Endothelial cell of umbilical vein (primary cell): ENCODE measurements around the gene CAMK2B. TPM values are rescaled to one million over a fixed set of nuclear protein-coding genes. Genes with fewer than 3 reads are reported as not detected.

Experiments
- BruUV-seq: library from RNA; stranded (reverse); fragments of 400-500 nt; replicated peaks from 2 replicates; lab custom pipeline; 2021; lab: Mats Ljungman, UMichigan
- CTCF ChIA-PET: fragments of 300-600, 350-600 bp; sonication (Branson Sonifier 250); formaldehyde crosslinking; loops from one replicate; lab custom pipeline; 2021; ENCODE audit warnings: antibody characterized with exemption, inconsistent platforms; lab: Charles Lee
- POLR2A ChIA-PET: fragments of 300-600, 350-600 bp; sonication (Branson Sonifier 250); formaldehyde crosslinking; loops from one replicate; lab custom pipeline; 2021; ENCODE audit warnings: antibody characterized with exemption, inconsistent platforms; lab: Charles Lee
- DNase-seq: peaks from one replicate; pipeline ENCODE4 v3.0.0-alpha.2; 2011; ENCODE audit warnings: low read depth, low spot score
- FAIRE-seq: peaks from 2 replicates; lab custom pipeline; 2011; peaks lifted over from hg19 to GRCh38; lab: Jason Lieb, UNC
- H2AFZ ChIP-seq: 2 replicates; pipeline ENCODE4 v1.6.0; 2012; ENCODE audit warnings: low read depth, low read length, control low read depth, inconsistent platforms
- H3K27ac ChIP-seq: 2 replicates; pipeline ENCODE4 v1.5.1; 2011; ENCODE audit warnings: low read depth, mild to moderate bottlenecking, control low read depth, low read length, moderate library complexity; ENCODE audit not compliant: insufficient read depth
- H3K27me3 ChIP-seq, 2 experiments: 2 replicates each; pipeline versions ENCODE4 v1.6.0 to v1.6.1; 2011; ENCODE audit warnings: low read length in 2 of 2, mixed read lengths in 1 of 2; ENCODE audit not compliant: control insufficient read depth in 2 of 2, insufficient read depth in 2 of 2
- H3K36me3 ChIP-seq, 2 experiments: 2 replicates in 1 of 2; 3 replicates in 1 of 2; pipeline ENCODE4 v1.5.1; 2011; ENCODE audit warnings: low read length in 2 of 2, mild to moderate bottlenecking in 1 of 2, moderate library complexity in 1 of 2; ENCODE audit not compliant: control insufficient read depth in 2 of 2, insufficient read depth in 2 of 2; ENCODE audit errors: extremely low read depth in 1 of 2
- H3K4me1 ChIP-seq: 3 replicates; pipeline ENCODE4 v1.5.1; 2011; ENCODE audit warnings: mild to moderate bottlenecking, low read length; ENCODE audit not compliant: control insufficient read depth, insufficient read depth; ENCODE audit errors: extremely low read depth
- H3K4me2 ChIP-seq: 2 replicates; pipeline ENCODE4 v1.6.1; 2011; ENCODE audit warnings: low read length, control low read depth, mixed read lengths; ENCODE audit not compliant: insufficient read depth
- H3K4me3 ChIP-seq, 3 experiments: fragments of 200-600 bp in 1 of 3; sonication (generic), shearing (Covaris generic) in 1 of 3; replicated peaks in 1 of 3; 2 replicates each; pipeline ENCODE4 v1.5.1; 2011 to 2016; ENCODE audit warnings: control low read depth in 3 of 3, low read length in 3 of 3, mild to moderate bottlenecking in 2 of 3, inconsistent platforms in 1 of 3, low read depth in 1 of 3, moderate library complexity in 1 of 3; ENCODE audit not compliant: insufficient read depth in 1 of 3
- H3K79me2 ChIP-seq: 2 replicates; pipeline ENCODE4 v1.6.0; 2012; ENCODE audit warnings: low read length, inconsistent platforms; ENCODE audit not compliant: control insufficient read depth, insufficient read depth
- H3K9ac ChIP-seq: replicated peaks from 2 replicates; pipeline ENCODE3; 2011; ENCODE audit warnings: low read length, control low read depth; ENCODE audit not compliant: insufficient read depth; ENCODE audit errors: extremely low read depth
- H3K9me1 ChIP-seq: replicated peaks from 3 replicates; pipeline ENCODE4 v1.6.0; 2011; ENCODE audit warnings: mild to moderate bottlenecking, low read length; ENCODE audit not compliant: control insufficient read depth, insufficient read depth; ENCODE audit errors: extremely low read depth
- H3K9me3 ChIP-seq: replicated peaks from 2 replicates; pipeline ENCODE4 v1.5.1; 2012; ENCODE audit warnings: low read length, inconsistent platforms; ENCODE audit not compliant: control insufficient read depth, insufficient read depth
- H4K20me1 ChIP-seq: replicated peaks from 2 replicates; pipeline ENCODE3; 2011; ENCODE audit warnings: mild to moderate bottlenecking, low read length; ENCODE audit not compliant: control insufficient read depth, insufficient read depth; ENCODE audit errors: extremely low read depth
- EZH2 ChIP-seq: IDR thresholded peaks from 2 replicates; pipeline ENCODE4 v1.6.1; 2012; ENCODE audit warnings: borderline replicate concordance, low read depth, mild to moderate bottlenecking, moderate library complexity, low read length, inconsistent platforms; ENCODE audit not compliant: severe bottlenecking
- FOS ChIP-seq: IDR thresholded peaks from 2 replicates; pipeline ENCODE4 v1.6.1; 2011; ENCODE audit warnings: mild to moderate bottlenecking, low read length, moderate library complexity, borderline replicate concordance; ENCODE audit not compliant: insufficient read depth
- GATA2 ChIP-seq: IDR thresholded peaks from 2 replicates; pipeline ENCODE4 v1.7.0; 2011; ENCODE audit warnings: low read depth, mild to moderate bottlenecking, moderate library complexity, mixed read lengths, low read length; ENCODE audit not compliant: insufficient read length, insufficient read depth
- JUN ChIP-seq: IDR thresholded peaks from 2 replicates; pipeline ENCODE4 v1.6.1; 2011; ENCODE audit warnings: borderline replicate concordance, low read depth; ENCODE audit not compliant: insufficient read length, insufficient read depth
- MAX ChIP-seq: IDR thresholded peaks from 2 replicates; pipeline ENCODE4 v1.6.1; 2011; ENCODE audit not compliant: insufficient read depth, insufficient read length
- MYC ChIP-seq: IDR thresholded peaks from one replicate; pipeline ENCODE4 v1.6.1; 2011; ENCODE audit warnings: mild to moderate bottlenecking, low read depth, low read length
- POLR2A ChIP-seq: IDR thresholded peaks from 2 replicates; pipeline ENCODE4 v1.6.1; 2012; ENCODE audit warnings: low read depth, mild to moderate bottlenecking, control low read depth, low read length
- POLR2AphosphoS5 ChIP-seq: IDR thresholded peaks from 2 replicates; pipeline ENCODE4 v1.6.1; 2012; ENCODE audit warnings: low read depth, mild to moderate bottlenecking, control low read depth, low read length, moderate library complexity; ENCODE audit not compliant: insufficient read depth
- dilution Hi-C: fragments of 300-500 bp; cut with MboI; formaldehyde crosslinking; loops from one replicate; pipeline ENCODE4 v1.15.0; 2019; ENCODE audit warnings: low sequenced_read_pairs; ENCODE audit not compliant: extremely low pct_ligation_motif_present
- intact Hi-C: fragments of 100-400 bp; cut with micrococcal nuclease; formaldehyde crosslinking; loops from one replicate; pipeline ENCODE4 v1.10.0; 2022
- polyA plus RNA-seq, 4 experiments: library from polyadenylated mRNA; depleted of rRNA in 3 of 4; stranded (reverse) in 3 of 4; unstranded in 1 of 4; fragments of >200 nt; gene quantifications; 2 replicates each; pipeline versions ENCODE4 v1.2.1 to v1.2.3, GENCODE V29; 2011 to 2012; ENCODE audit warnings: missing spikeins in 1 of 4
- total RNA-seq: library from RNA; stranded (reverse); gene quantifications from 2 replicates; pipeline ENCODE4 v1.2.3, GENCODE V29; 2021
- TF ChIP-seq, protein P1 (sequence below), 2 donors: IDR thresholded peaks; 1 replicate in 1 of 2; 2 replicates in 1 of 2; pipeline ENCODE4 v1.5.1; 2011; ENCODE audit warnings: low read length in 2 of 2, mild to moderate bottlenecking in 2 of 2, moderate library complexity in 2 of 2, control low read depth in 1 of 2, inconsistent platforms in 1 of 2, low read depth in 1 of 2; ENCODE audit not compliant: insufficient read depth in 1 of 2; ENCODE audit errors: extremely low read depth in 1 of 2

The CAMK2B gene
- total and polyA plus RNA-seq, 2 donors (not counting 3 experiments of a cell fraction or from before 2014, with no cell fraction given) = 0.57 to 1.6 TPM

DNA sequence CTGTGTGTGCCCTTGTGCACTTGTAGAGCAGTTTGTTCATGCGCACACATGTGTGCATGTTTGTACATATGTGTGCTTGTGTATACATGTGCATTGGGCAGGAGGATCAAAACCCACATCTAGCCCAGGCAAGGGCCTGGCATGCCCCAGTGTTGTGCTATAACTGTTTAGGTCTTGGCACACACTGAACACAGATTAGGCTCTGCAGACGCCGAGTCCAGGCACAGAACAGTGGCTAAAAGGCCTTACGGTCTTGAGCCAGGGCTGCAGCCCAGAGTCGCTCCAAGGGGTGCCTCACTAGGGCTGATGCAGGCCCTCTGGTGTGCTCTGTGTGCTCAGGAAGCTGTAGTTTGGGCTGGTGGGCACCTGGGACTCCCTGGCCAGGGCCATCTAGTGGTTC lies 68.9 kb downstream of the CAMK2B start:
- FAIRE-seq = no peak
- intact Hi-C loops = loop anchor here (5.0 kb wide), 3 partner anchors 51 to 316 kb away; partner anchors contain the start of gene DDX56
- no peaks in the 10 kb centered on the region for H3K9me1 ChIP-seq
- no peak for TF ChIP-seq MAX
- no peak for TF ChIP-seq GATA2
- TF ChIP-seq POLR2AphosphoS5 = no peak
- TF ChIP-seq FOS = no peak
- TF ChIP-seq POLR2A = no peak
- TF ChIP-seq EZH2 = no peak
- TF ChIP-seq JUN = no peak
- TF ChIP-seq, protein P1, sequence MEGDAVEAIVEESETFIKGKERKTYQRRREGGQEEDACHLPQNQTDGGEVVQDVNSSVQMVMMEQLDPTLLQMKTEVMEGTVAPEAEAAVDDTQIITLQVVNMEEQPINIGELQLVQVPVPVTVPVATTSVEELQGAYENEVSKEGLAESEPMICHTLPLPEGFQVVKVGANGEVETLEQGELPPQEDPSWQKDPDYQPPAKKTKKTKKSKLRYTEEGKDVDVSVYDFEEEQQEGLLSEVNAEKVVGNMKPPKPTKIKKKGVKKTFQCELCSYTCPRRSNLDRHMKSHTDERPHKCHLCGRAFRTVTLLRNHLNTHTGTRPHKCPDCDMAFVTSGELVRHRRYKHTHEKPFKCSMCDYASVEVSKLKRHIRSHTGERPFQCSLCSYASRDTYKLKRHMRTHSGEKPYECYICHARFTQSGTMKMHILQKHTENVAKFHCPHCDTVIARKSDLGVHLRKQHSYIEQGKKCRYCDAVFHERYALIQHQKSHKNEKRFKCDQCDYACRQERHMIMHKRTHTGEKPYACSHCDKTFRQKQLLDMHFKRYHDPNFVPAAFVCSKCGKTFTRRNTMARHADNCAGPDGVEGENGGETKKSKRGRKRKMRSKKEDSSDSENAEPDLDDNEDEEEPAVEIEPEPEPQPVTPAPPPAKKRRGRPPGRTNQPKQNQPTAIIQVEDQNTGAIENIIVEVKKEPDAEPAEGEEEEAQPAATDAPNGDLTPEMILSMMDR (IDR thresholded peaks at IDR 0.05; ENCODE audit: extremely low read depth in 1 of 2, insufficient read depth in 1 of 2, low read depth in 1 of 2, low read length in 2 of 2) = no peak
- TF ChIP-seq MYC = no peak
- no TSS peak for BruUV-seq
- no peaks in the 10 kb centered on the region for H3K9me3 ChIP-seq
- no peak overlapping the region for H3K27ac ChIP-seq
- H3K4me3 ChIP-seq = no peak overlapping the region
- no peak overlapping the region for H3K9ac ChIP-seq
- peaks cover 29% of the 10 kb centered on the region for H3K4me1 ChIP-seq
- no peaks in the 10 kb centered on the region for H3K36me3 ChIP-seq
- dilution Hi-C loops = no loop called here
- ChIA-PET POLR2A (no interaction called here), CTCF (no interaction called here)
- H3K27me3 ChIP-seq = no peaks in the 10 kb centered on the region
- H3K4me2 ChIP-seq = no peak overlapping the region
- DNase-seq = no peak
- no peak overlapping the region for H2AFZ ChIP-seq
- H3K79me2 ChIP-seq = no peaks in the 10 kb centered on the region
- H4K20me1 ChIP-seq = no peaks in the 10 kb centered on the region
